Measurements from ENCODE around the gene PFDN5. TPM values are rescaled to one million over a fixed set of nuclear protein-coding genes. Genes with fewer than 3 reads are reported as not detected.
"Not testable (repeated sequence)": the region's sequence is repeated elsewhere in the genome, so short reads cannot be mapped to it uniquely, and the experiment has no call there.

The PFDN5 gene
- total RNA-seq, 1 donor from 2014 or later, result 306 TPM

- no peak for ATAC-seq
These were observed 32.7 kb downstream of the PFDN5 start for GRCh38 chr12:53328043-53328435.

- no peak for ATAC-seq
These were observed 35.3 kb downstream of the PFDN5 start for GRCh38 chr12:53330671-53331070.

- ATAC-seq, result not testable (repeated sequence)
These were observed 37.0 kb downstream of the PFDN5 start for GRCh38 chr12:53332339-53332738.

GRCh38 chr12:53332744-53333143 lies 37.4 kb downstream of the PFDN5 start:
- ATAC-seq, result no peak

- ATAC-seq, result no peak
These were observed 37.9 kb downstream of the PFDN5 start for GRCh38 chr12:53333289-53333688.

GRCh38 chr12:53333845-53334244 lies 38.5 kb downstream of the PFDN5 start:
- no peak for ATAC-seq

- ATAC-seq, result no peak
These were observed 39.5 kb downstream of the PFDN5 start for GRCh38 chr12:53334822-53335221.

GRCh38 chr12:53336181-53336681 lies 40.9 kb downstream of the PFDN5 start, which contains the start of gene SP7:
Gene SP7 (minus strand): TSS chr12:53336354. CDS start chr12:53335646, 708 bp downstream.
- ATAC-seq, result peak; percentile 12

GRCh38 chr12:53338017-53338416 lies 42.7 kb downstream of the PFDN5 start:
- ATAC-seq, result no peak

GRCh38 chr12:53338916-53339315 lies 43.6 kb downstream of the PFDN5 start:
- no peak for ATAC-seq

GRCh38 chr12:53340398-53340797 lies 45.1 kb downstream of the PFDN5 start:
- ATAC-seq, result no peak

GRCh38 chr12:53343449-53343848 lies 48.1 kb downstream of the PFDN5 start:
- no peak for ATAC-seq

- ATAC-seq, result no peak
These were observed 48.6 kb downstream of the PFDN5 start for GRCh38 chr12:53343969-53344368.

GRCh38 chr12:53344487-53344823 lies 49.1 kb downstream of the PFDN5 start:
- no peak for ATAC-seq

GRCh38 chr12:53344824-53345485 lies 49.6 kb downstream of the PFDN5 start:
- ATAC-seq, result peak; percentile 69

GRCh38 chr12:53345486-53346188 lies 50.3 kb downstream of the PFDN5 start:
- ATAC-seq, result peak; percentile 4

GRCh38 chr12:53346491-53346890 lies 51.1 kb downstream of the PFDN5 start:
- no peak for ATAC-seq

- ATAC-seq, result no peak
These were observed 52.6 kb downstream of the PFDN5 start for GRCh38 chr12:53347905-53348304.

Other genes with a start within 250 kb of the PFDN5 start
- gene TNS2, start 245.5 kb upstream of the PFDN5 start, total RNA-seq, result 10.6 TPM
- 29.3 TPM for gene SPRYD3, start 216.2 kb upstream of the PFDN5 start, total RNA-seq
- 50.5 TPM for gene IGFBP6, start 197.9 kb upstream of the PFDN5 start, total RNA-seq
- not detected for gene SOAT2, start 192.1 kb upstream of the PFDN5 start, total RNA-seq
- 19.6 TPM for gene ZNF740, start 114.8 kb upstream of the PFDN5 start, total RNA-seq
- gene CSAD, start 114.6 kb upstream of the PFDN5 start, total RNA-seq, result 17.1 TPM
- 7.0 TPM for gene ITGB7, start 88.3 kb upstream of the PFDN5 start, total RNA-seq
- 168 TPM for gene RARG, start 63.3 kb upstream of the PFDN5 start, total RNA-seq
- gene ESPL1, start 27.2 kb upstream of the PFDN5 start, total RNA-seq, result 33.8 TPM
- 30.2 TPM for gene MYG1, start 4.2 kb downstream of the PFDN5 start, total RNA-seq
- 28.5 TPM for gene AAAS, start 26.1 kb downstream of the PFDN5 start, total RNA-seq
- not detected for gene SP7, start 40.8 kb downstream of the PFDN5 start, total RNA-seq
- gene SP1, start 84.6 kb downstream of the PFDN5 start, total RNA-seq, result 71.0 TPM
- not detected for gene AMHR2, start 128.3 kb downstream of the PFDN5 start, total RNA-seq
- 92.0 TPM for gene PRR13, start 146.2 kb downstream of the PFDN5 start, total RNA-seq
- 493 TPM for gene PCBP2, start 156.6 kb downstream of the PFDN5 start, total RNA-seq
- gene MAP3K12, start 203.9 kb downstream of the PFDN5 start, total RNA-seq, result 2.0 TPM
- gene TARBP2, start 205.7 kb downstream of the PFDN5 start, total RNA-seq, result 19.3 TPM
- not detected for gene NPFF, start 211.9 kb downstream of the PFDN5 start, total RNA-seq